ENCODE results near the gene S100A7. TPM values are rescaled to one million over a fixed set of nuclear protein-coding genes. Genes with fewer than 3 reads are reported as not detected.

Gene S100A7
- total and polyA plus RNA-seq, 2 of the 8 experiments (the other 6 are each of a cell fraction or from before 2014, with no cell fraction given) = not detected

DNA sequence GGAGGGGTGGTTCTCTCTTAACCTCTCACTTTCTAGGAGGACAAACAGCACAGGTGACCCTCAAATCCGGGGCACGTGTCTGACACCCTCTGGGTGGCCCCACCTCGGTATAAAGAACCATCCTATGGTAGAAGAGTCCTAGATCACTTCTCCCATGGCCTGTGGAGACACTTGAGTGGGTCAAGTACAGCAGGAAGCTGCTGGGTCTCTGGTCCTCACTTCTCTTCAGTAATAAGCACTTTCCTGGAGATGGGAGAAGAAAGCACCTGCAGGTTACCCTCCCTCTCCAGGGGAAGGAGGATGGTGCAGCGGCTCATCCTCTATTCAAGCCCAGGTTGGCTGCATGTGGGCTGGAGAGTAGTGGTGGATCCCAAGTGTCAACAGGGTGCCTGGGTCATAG is 17.0 kb downstream of the S100A7 start:
- Histone ChIP-seq H4K8ac (ENCODE audit: extremely low read depth, insufficient read depth, low read length) (no peak overlapping the region), H3K23me2 (ENCODE audit: low read depth, low read length) (no peaks in the 10 kb centered on the region), H2AK5ac (ENCODE audit: low read depth, low read length) (no peak overlapping the region), H3K23ac (ENCODE audit: insufficient read length) (no peak overlapping the region), H4K5ac (ENCODE audit: insufficient read length, low read depth, low read length) (no peak overlapping the region), H2BK120ac (replicated peaks; ENCODE audit: low read depth, low read length) (no peak overlapping the region), H3K79me1 (ENCODE audit: low read depth, low read length) (no peaks in the 10 kb centered on the region), H3K4me1 (replicated peaks in 1 of 4; ENCODE audit: control insufficient read depth in 3 of 4, insufficient read depth in 4 of 4, low read length in 3 of 4) (no peaks in the 10 kb centered on the region), H2BK5ac (ENCODE audit: low read depth, low read length) (no peak overlapping the region), H2AFZ (ENCODE audit: low read length) (no peak overlapping the region), H3K4ac (replicated peaks; ENCODE audit: insufficient read length, low read depth, low read length) (no peak overlapping the region), H3K27ac (ENCODE audit: low read depth, low read length) (no peak overlapping the region), H3K36me3 (ENCODE audit: control insufficient read depth in 2 of 4, insufficient read depth in 4 of 4, low read length in 3 of 4) (no peaks in the 10 kb centered on the region), H4K91ac (replicated peaks; ENCODE audit: insufficient read length, low read length) (no peak overlapping the region), H3K14ac (ENCODE audit: insufficient read length) (no peak overlapping the region), H3K27me3 (replicated peaks in 1 of 4; ENCODE audit: control insufficient read depth in 3 of 4, extremely low read depth in 1 of 4, insufficient read depth in 3 of 4, low read length in 3 of 4) (no peaks in the 10 kb centered on the region; a peak in 1 of 7 replicates), H3K4me3 (ENCODE audit: extremely low read depth in 1 of 4, insufficient read depth in 2 of 4, low read depth in 3 of 4, low read length in 4 of 4) (no peak overlapping the region), H3K79me2 (ENCODE audit: control insufficient read depth in 1 of 2, insufficient read depth in 2 of 2, low read length in 2 of 2) (no peaks in the 10 kb centered on the region), H3K18ac (ENCODE audit: extremely low read depth, low read length) (no peak overlapping the region), H2BK12ac (ENCODE audit: low read depth, low read length) (no peak overlapping the region), H3K4me2 (ENCODE audit: insufficient read depth in 1 of 2, low read depth in 2 of 2, low read length in 2 of 2) (no peak overlapping the region), H2BK20ac (ENCODE audit: low read length) (no peak overlapping the region), H2BK15ac (ENCODE audit: low read length) (no peak overlapping the region), H3K9ac (replicated peaks in 1 of 4; ENCODE audit: extremely low read depth in 1 of 4, low read depth in 3 of 4, low read length in 3 of 4) (no peak overlapping the region), H4K20me1 (replicated peaks in 1 of 2; ENCODE audit: control insufficient read depth in 1 of 2, insufficient read depth in 2 of 2, low read length in 2 of 2) (no peaks in the 10 kb centered on the region), H3K9me3 (ENCODE audit: insufficient read depth in 2 of 2, low read depth in 1 of 2, low read length in 1 of 2) (0 out of 4 replicates have a peak, but pooled peaks cover 0 to 2% of the 10 kb centered on the region in 2 experiments), H3K56ac (replicated peaks; ENCODE audit: insufficient read length, low read depth, low read length) (no peak overlapping the region)
- CTCF ChIA-PET (ENCODE audit: partially characterized antibody) = interaction anchor here (0.7 to 1.6 kb wide), 5 partner anchors 15 to 1599 kb away, joined by 3 to 7 read pairs (median 3); no protein-coding TSS in a partner anchor
- FAIRE-seq = no peak
- WGBS, 2 experiments (ENCODE audit: extremely low coverage in 1 of 2, insufficient coverage in 1 of 2, insufficient read length in 1 of 2, insufficient replicate concordance in 2 of 2, low coverage in 1 of 2, low lambda C conversion rate in 2 of 2, missing lambda C conversion rate in 1 of 2) = 50% methylated on average over 4 of the region's 4 CpGs; no CpG with 5 or more reads in 1 of the 2 experiments
- DNase-seq (ENCODE audit: low read depth in 1 of 2, low spot score in 2 of 2) = no peak
- POLR2A ChIA-PET (ENCODE audit: partially characterized antibody) = interaction anchor here (0.6 kb wide), 1 partner anchor 197 kb away, joined by 4 read pairs; no protein-coding TSS in a partner anchor
- TF ChIP-seq KDM1A (IDR thresholded peaks at IDR 0.05; ENCODE audit: borderline replicate concordance, low read length) (no peak), CBX5 (IDR thresholded peaks at IDR 0.05; ENCODE audit: low read depth, low read length) (no peak), SUZ12 (IDR thresholded peaks at IDR 0.05; ENCODE audit: low read length) (no peak), CREB1 (IDR thresholded peaks at IDR 0.05) (no peak), JUN (IDR thresholded peaks at IDR 0.05; ENCODE audit: low read depth, low read length) (no peak), MAFK (IDR thresholded peaks at IDR 0.05; ENCODE audit: low read depth, low read length) (no peak)

Measured in H1 (cell line).